Subcutaneous abdominal adipose tissue (tissue), 5 donors: ENCODE measurements around the gene BPNT1.
"Not testable (repeated sequence)": the region's sequence is repeated elsewhere in the genome, so short reads cannot be mapped to it uniquely, and the experiment has no call there.

ENCODE experiments used
- H3K27ac ChIP-seq: one replicate; pipeline ENCODE4 v1.7.0; 2013; ENCODE audit warnings: low read depth, mild to moderate bottlenecking, inconsistent platforms, low read length, moderate library complexity
- H3K27me3 ChIP-seq, 5 donors: one replicate each; pipeline ENCODE4 v1.7.0; 2013; ENCODE audit warnings: low read length in 5 of 5, inconsistent platforms in 1 of 5; ENCODE audit not compliant: control insufficient read depth in 5 of 5, insufficient read depth in 4 of 5
- H3K36me3 ChIP-seq, 5 donors: one replicate each; pipeline ENCODE4 v1.7.0; 2013; ENCODE audit warnings: low read length in 5 of 5; ENCODE audit not compliant: control insufficient read depth in 5 of 5, insufficient read depth in 5 of 5
- H3K4me1 ChIP-seq, 5 donors: one replicate each; pipeline ENCODE4 v1.7.0; 2013; ENCODE audit warnings: low read length in 5 of 5, mild to moderate bottlenecking in 3 of 5, moderate library complexity in 1 of 5; ENCODE audit not compliant: control insufficient read depth in 5 of 5, insufficient read depth in 5 of 5
- H3K4me3 ChIP-seq, 5 donors: one replicate each; pipeline ENCODE4 v1.7.0; 2013; ENCODE audit warnings: low read length in 5 of 5, low read depth in 1 of 5
- H3K9ac ChIP-seq, 5 donors: one replicate each; pipeline ENCODE4 v1.7.0; 2013; ENCODE audit warnings: low read length in 5 of 5, mild to moderate bottlenecking in 4 of 5, moderate library complexity in 3 of 5
- H3K9me3 ChIP-seq, 5 donors: one replicate each; pipeline ENCODE4 v1.7.0; 2013; ENCODE audit warnings: low read length in 5 of 5; ENCODE audit not compliant: control insufficient read depth in 5 of 5
- donor health status: healthy.
- donor health status: healthy.
- donor health status: healthy.
- donor health status: healthy.
- donor health status: healthy.

The BPNT1 gene

GRCh38 chr1:220119043-220119512 lies 29.5 kb upstream of the BPNT1 start:
- Histone ChIP-seq H3K9me3 (no peaks in the 10 kb centered on the region), H3K4me1 (peaks cover 0 to 13% (median 9%) of the 10 kb centered on the region in 5 donors), H3K36me3 (peaks cover 8 to 25% (median 16%) of the 10 kb centered on the region in 5 donors), H3K27me3 (no peaks in the 10 kb centered on the region), H3K4me3 (peak overlapping the region in 1 of 5 donors; percentile 22), H3K9ac (peak overlapping the region in 3 of 5 donors; percentile 14 to 66 (median 21)), H3K27ac (peak overlapping the region; percentile 80)

- Histone ChIP-seq H3K27ac (no peak overlapping the region), H3K9me3 (no peaks in the 10 kb centered on the region), H3K9ac (no peak overlapping the region), H3K36me3 (peaks cover 26 to 56% (median 40%) of the 10 kb centered on the region in 5 donors), H3K4me1 (peaks cover 0 to 2% (median 0%) of the 10 kb centered on the region in 5 donors), H3K4me3 (no peak overlapping the region), H3K27me3 (no peaks in the 10 kb centered on the region)
These were observed 23.6 kb upstream of the BPNT1 start for GRCh38 chr1:220113136-220113695.

- H3K4me3 ChIP-seq, H3K9me3 ChIP-seq, H3K4me1 ChIP-seq, H3K27ac ChIP-seq, H3K27me3 ChIP-seq, H3K9ac ChIP-seq: not testable (repeated sequence)
- peaks cover 28 to 61% (median 41%) of the 10 kb centered on the region in 5 donors for H3K36me3 ChIP-seq
These were observed 23.0 kb upstream of the BPNT1 start for GRCh38 chr1:220112600-220112999.

GRCh38 chr1:220110473-220110872 lies 20.9 kb upstream of the BPNT1 start:
- H3K4me1 ChIP-seq, H3K27me3 ChIP-seq, H3K27ac ChIP-seq, H3K9ac ChIP-seq, H3K4me3 ChIP-seq, H3K9me3 ChIP-seq: not testable (repeated sequence)
- H3K36me3 ChIP-seq: peaks cover 40 to 66% (median 52%) of the 10 kb centered on the region in 5 donors

- peak overlapping the region; percentile 23 for H3K27ac ChIP-seq
- no peaks in the 10 kb centered on the region for H3K27me3 ChIP-seq
- H3K36me3 ChIP-seq: peaks cover 31 to 46% (median 32%) of the 10 kb centered on the region in 5 donors
- no peak overlapping the region for H3K9ac ChIP-seq
- H3K4me3 ChIP-seq: no peak overlapping the region
- peaks cover 2 to 22% (median 13%) of the 10 kb centered on the region in 5 donors for H3K4me1 ChIP-seq
- no peaks in the 10 kb centered on the region for H3K9me3 ChIP-seq
These were observed 10.2 kb upstream of the BPNT1 start for GRCh38 chr1:220099826-220100225.

- H3K4me3 ChIP-seq: peak within 1 kb of the TSS; percentile 84 to 96 (median 93)
- H3K36me3 ChIP-seq: peaks cover 3 to 12% (median 8%) of the 10 kb centered on the region in 5 donors
- peak within 1 kb of the TSS; percentile 86 for H3K27ac ChIP-seq
- peak within 1 kb of the TSS; percentile 73 to 93 (median 89) for H3K9ac ChIP-seq
- no peaks in the 10 kb centered on the region for H3K9me3 ChIP-seq
- no peaks in the 10 kb centered on the region for H3K27me3 ChIP-seq
- H3K4me1 ChIP-seq: peaks cover 2 to 33% (median 27%) of the 10 kb centered on the region in 5 donors
These were observed 4.7 kb upstream of the BPNT1 start, which contains the start of gene IARS2 for GRCh38 chr1:220094016-220094911. IARS2 (plus strand) TSS chr1:220094132; CDS start chr1:220094217, 85 bp downstream.

GRCh38 chr1:220093361-220094015 lies 3.9 kb upstream of the BPNT1 start:
- H3K9me3 ChIP-seq: no peaks in the 10 kb centered on the region
- peak overlapping the region in 2 of 5 donors; percentile 11 to 37 for H3K9ac ChIP-seq
- peaks cover 2 to 36% (median 31%) of the 10 kb centered on the region in 5 donors for H3K4me1 ChIP-seq
- no peaks in the 10 kb centered on the region for H3K27me3 ChIP-seq
- H3K36me3 ChIP-seq: peaks cover 3 to 10% (median 5%) of the 10 kb centered on the region in 5 donors
- peak overlapping the region in 4 of 5 donors; percentile 29 to 49 (median 38) for H3K4me3 ChIP-seq
- H3K27ac ChIP-seq: no peak overlapping the region

GRCh38 chr1:220092694-220093093 lies 3.1 kb upstream of the BPNT1 start:
- H3K4me3 ChIP-seq: no peak overlapping the region
- peaks cover 0 to 2% (median 0%) of the 10 kb centered on the region in 5 donors for H3K36me3 ChIP-seq
- no peaks in the 10 kb centered on the region for H3K27me3 ChIP-seq
- H3K27ac ChIP-seq: no peak overlapping the region
- H3K4me1 ChIP-seq: peaks cover 2 to 36% (median 31%) of the 10 kb centered on the region in 5 donors
- H3K9me3 ChIP-seq: no peaks in the 10 kb centered on the region
- H3K9ac ChIP-seq: no peak overlapping the region

GRCh38 chr1:220086261-220086686 lies 3.3 kb downstream of the BPNT1 start:
- H3K27me3 ChIP-seq, H3K9ac ChIP-seq, H3K9me3 ChIP-seq, H3K4me3 ChIP-seq, H3K27ac ChIP-seq, H3K36me3 ChIP-seq: not testable (repeated sequence)
- H3K4me1 ChIP-seq: peaks cover 0 to 20% (median 12%) of the 10 kb centered on the region in 5 donors
